ENCODE measurements around the gene CYTH1.

Gene CYTH1

DNA sequence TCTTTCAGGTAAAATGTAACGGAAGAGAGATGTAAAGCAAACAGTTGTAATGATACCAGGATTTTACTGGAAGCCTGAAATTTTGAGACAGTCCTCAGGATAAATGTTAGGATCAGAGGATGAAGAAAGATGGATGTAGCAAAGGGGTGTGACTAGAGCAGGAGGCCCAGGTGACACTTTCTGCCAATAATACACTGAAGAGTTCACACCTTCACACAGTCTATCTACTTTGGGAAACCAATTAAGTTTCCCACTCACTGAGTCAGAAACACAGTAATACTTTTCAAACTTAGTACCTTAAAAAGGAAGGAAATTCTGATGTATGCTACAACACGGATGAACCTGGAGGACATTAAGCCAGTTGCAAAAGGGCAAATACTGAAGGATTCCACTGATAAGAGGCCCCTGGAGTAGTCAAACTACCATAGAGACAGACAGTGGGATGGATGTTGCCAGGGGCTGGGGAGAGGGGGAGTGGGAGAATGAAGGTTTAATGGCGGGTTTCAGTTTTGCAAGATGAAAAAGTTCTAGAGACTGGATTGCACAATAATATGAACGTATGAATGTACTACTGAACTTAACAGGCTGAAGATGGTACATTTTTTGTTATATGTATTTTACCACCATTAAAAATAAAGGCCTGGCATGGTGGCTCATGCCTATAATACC is 62.3 kb downstream of the CYTH1 start:
- TF ChIP-seq, protein P1, sequence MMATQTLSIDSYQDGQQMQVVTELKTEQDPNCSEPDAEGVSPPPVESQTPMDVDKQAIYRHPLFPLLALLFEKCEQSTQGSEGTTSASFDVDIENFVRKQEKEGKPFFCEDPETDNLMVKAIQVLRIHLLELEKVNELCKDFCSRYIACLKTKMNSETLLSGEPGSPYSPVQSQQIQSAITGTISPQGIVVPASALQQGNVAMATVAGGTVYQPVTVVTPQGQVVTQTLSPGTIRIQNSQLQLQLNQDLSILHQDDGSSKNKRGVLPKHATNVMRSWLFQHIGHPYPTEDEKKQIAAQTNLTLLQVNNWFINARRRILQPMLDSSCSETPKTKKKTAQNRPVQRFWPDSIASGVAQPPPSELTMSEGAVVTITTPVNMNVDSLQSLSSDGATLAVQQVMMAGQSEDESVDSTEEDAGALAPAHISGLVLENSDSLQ (IDR thresholded peaks at IDR 0.05): no peak
- TF ChIP-seq NFRKB (IDR thresholded peaks at IDR 0.05): no peak
- no peak for TF ChIP-seq CTBP1 (IDR thresholded peaks at IDR 0.05; ENCODE audit: borderline replicate concordance)
- TF ChIP-seq FOXM1 (IDR thresholded peaks at IDR 0.05; ENCODE audit: borderline replicate concordance): no peak
- TF ChIP-seq SP1 (IDR thresholded peaks at IDR 0.05): no peak
- no peak for TF ChIP-seq FOXK2 (IDR thresholded peaks at IDR 0.05)
- TF ChIP-seq ARNT (IDR thresholded peaks at IDR 0.05): no peak
- TF ChIP-seq TARDBP (IDR thresholded peaks at IDR 0.05): no peak
- no peak for TF ChIP-seq SUZ12 (IDR thresholded peaks at IDR 0.05)
- no peak for TF ChIP-seq L3MBTL2 (conservative IDR thresholded peaks at IDR 0.05)
- no peak for TF ChIP-seq HDGF (IDR thresholded peaks at IDR 0.05; ENCODE audit: borderline replicate concordance)
- no peak for TF ChIP-seq FOXA1 (IDR thresholded peaks at IDR 0.05)
- no peak for TF ChIP-seq ZNF384 (IDR thresholded peaks at IDR 0.05)
- no peak for TF ChIP-seq LEF1 (IDR thresholded peaks at IDR 0.05; ENCODE audit: borderline replicate concordance)
- TF ChIP-seq BHLHE40 (IDR thresholded peaks at IDR 0.05; ENCODE audit: borderline replicate concordance): no peak
- no peak for TF ChIP-seq ELF4 (IDR thresholded peaks at IDR 0.05)
- no peak for DNase-seq (ENCODE audit: extremely low spot score)
- CTCF ChIA-PET: no interaction called here
- POLR2A ChIA-PET: no interaction called here

DNA sequence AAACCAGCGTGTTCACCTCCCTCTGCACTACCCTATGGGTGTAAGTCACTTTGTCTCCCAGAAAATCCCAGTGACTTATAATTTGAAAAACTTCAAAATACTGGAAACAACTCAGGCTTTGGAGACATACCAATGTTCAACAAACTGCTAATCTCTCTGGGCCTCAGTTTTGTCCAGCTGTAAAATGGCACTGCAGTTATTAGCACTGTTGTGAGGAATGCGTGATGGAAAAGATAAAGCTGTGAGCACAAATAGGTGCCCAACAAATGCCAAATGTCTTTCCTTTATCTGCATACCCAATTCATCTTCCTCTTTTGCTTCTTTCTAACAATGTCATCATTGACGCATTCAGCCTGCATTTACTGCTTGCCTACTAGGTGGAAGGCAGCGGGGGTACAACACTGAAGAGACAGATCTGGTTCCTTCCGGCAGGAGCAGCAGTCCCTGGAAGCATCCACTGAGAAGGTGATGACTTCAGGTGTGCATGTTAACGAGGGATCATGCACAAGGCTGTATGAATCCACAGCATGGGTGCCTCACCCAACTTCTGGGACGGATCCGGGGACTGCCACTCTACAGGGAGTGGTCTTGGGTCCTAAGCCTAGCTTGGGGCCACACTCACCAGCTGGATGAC is 63.4 kb downstream of the CYTH1 start:
- TF ChIP-seq L3MBTL2 (conservative IDR thresholded peaks at IDR 0.05) (no peak), LEF1 (IDR thresholded peaks at IDR 0.05; ENCODE audit: borderline replicate concordance) (no peak), FOXM1 (IDR thresholded peaks at IDR 0.05; ENCODE audit: borderline replicate concordance) (no peak), BHLHE40 (IDR thresholded peaks at IDR 0.05; ENCODE audit: borderline replicate concordance) (no peak), SUZ12 (IDR thresholded peaks at IDR 0.05) (no peak), SP1 (IDR thresholded peaks at IDR 0.05) (no peak)
- TF ChIP-seq, protein P1 (IDR thresholded peaks at IDR 0.05): no peak
- ChIA-PET CTCF (interaction anchor here (0.5 to 1.6 kb wide), 3 partner anchors 10 to 134 kb away, joined by 3 to 8 read pairs (median 3); no protein-coding TSS in a partner anchor), POLR2A (no interaction called here)
- DNase-seq (ENCODE audit: extremely low spot score): no peak

DNA sequence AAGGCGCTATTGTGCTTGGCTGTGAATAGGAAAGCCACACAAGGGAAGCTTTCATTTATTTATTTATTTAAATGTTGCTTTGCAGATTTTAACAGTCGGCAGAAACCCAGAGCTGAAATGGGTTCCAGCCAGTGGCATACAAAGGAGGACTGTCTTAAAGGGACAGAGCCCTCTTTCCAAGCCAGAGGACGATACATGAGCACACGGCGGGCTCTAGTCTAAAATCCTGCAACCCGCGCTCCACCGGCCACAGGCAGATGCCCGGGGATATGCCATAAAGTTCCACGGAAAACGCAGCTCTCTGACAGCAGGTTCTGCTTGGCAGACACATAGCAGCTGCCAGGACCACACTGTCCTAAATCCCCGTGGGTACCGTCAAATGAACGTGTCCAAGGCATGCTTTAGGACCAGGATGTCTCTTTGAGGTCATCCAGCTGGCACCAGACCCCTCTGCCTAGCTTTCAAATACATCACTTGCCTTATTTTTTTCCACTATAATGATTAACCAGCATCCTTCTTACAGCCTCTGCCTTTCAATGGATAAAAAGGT is 64.6 kb downstream of the CYTH1 start:
- DNase-seq (ENCODE audit: extremely low spot score): no peak
- CTCF ChIA-PET: interaction anchor here (0.6 to 1.6 kb wide), 2 partner anchors 9 to 17 kb away, joined by 5 to 8 read pairs; no protein-coding TSS in a partner anchor
- POLR2A ChIA-PET: no interaction called here
- no peak for TF ChIP-seq HDGF (IDR thresholded peaks at IDR 0.05; ENCODE audit: borderline replicate concordance)
- TF ChIP-seq TARDBP (IDR thresholded peaks at IDR 0.05): no peak
- no peak for TF ChIP-seq L3MBTL2 (conservative IDR thresholded peaks at IDR 0.05)
- no peak for TF ChIP-seq CTBP1 (IDR thresholded peaks at IDR 0.05; ENCODE audit: borderline replicate concordance)
- no peak for TF ChIP-seq ELF4 (IDR thresholded peaks at IDR 0.05)
- TF ChIP-seq FOXA1 (IDR thresholded peaks at IDR 0.05): no peak
- TF ChIP-seq NFRKB (IDR thresholded peaks at IDR 0.05): no peak
- no peak for TF ChIP-seq ZNF384 (IDR thresholded peaks at IDR 0.05)
- TF ChIP-seq ARNT (IDR thresholded peaks at IDR 0.05): no peak
- no peak for TF ChIP-seq BHLHE40 (IDR thresholded peaks at IDR 0.05; ENCODE audit: borderline replicate concordance)
- TF ChIP-seq SP1 (IDR thresholded peaks at IDR 0.05): no peak
- TF ChIP-seq FOXM1 (IDR thresholded peaks at IDR 0.05; ENCODE audit: borderline replicate concordance): no peak
- no peak for TF ChIP-seq LEF1 (IDR thresholded peaks at IDR 0.05; ENCODE audit: borderline replicate concordance)
- no peak for TF ChIP-seq SUZ12 (IDR thresholded peaks at IDR 0.05)
- no peak for TF ChIP-seq FOXK2 (IDR thresholded peaks at IDR 0.05)
- TF ChIP-seq, protein P1 (IDR thresholded peaks at IDR 0.05): no peak

DNA sequence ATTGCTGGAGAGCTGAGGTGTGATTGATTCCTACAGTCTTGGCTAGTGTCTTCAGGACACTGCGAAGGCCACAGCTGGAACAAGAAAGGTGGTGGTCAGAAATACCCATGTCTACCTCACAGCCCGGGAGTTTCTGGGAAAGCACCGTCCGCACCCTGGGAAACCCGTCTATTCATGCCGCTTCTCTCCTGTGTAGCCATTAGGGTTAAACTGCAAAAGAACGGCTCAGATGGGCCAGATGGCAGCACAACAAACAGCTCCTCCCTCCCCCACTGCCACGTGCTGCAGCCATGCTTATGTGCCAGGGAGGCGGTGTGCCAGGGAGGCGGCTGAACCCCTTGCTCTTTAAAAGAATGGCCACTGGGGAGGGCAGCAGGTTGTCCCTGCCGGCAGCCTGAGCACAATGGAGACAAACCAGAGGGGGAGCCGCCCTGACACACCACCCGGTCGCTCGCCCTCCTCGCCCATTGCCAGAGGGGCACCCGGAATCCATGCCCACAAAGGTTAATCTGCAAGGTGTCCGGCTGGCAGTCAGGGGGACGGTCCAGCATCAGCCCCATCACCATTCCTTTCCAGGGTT is 65.2 kb downstream of the CYTH1 start:
- POLR2A ChIA-PET: no interaction called here
- TF ChIP-seq SP1 (IDR thresholded peaks at IDR 0.05): no peak
- TF ChIP-seq TARDBP (IDR thresholded peaks at IDR 0.05): no peak
- no peak for TF ChIP-seq SUZ12 (IDR thresholded peaks at IDR 0.05)
- no peak for DNase-seq (ENCODE audit: extremely low spot score)
- CTCF ChIA-PET: interaction anchor here (0.6 to 1.6 kb wide), 2 partner anchors 8 to 17 kb away, joined by 5 to 8 read pairs; no protein-coding TSS in a partner anchor

DNA sequence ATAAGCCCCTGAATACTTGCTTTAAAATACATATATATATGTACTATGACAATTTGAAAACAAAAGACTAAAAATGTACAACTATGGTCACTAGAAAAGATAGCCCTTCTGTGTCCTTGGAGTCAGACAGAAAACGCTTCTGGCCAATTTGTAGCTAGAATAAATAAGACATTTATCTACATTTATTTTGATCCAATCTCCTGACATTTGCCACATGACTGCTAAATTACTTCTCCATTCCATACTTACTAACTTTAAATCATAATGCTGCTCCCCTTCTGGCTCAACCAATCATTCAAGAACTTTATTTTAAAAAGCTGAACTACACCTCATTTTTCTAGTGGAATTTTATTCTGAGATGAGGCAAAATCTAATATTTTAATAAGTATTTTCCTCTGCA is 65.8 kb downstream of the CYTH1 start:
- DNase-seq (ENCODE audit: extremely low spot score): no peak
- POLR2A ChIA-PET: no interaction called here
- TF ChIP-seq HDGF (IDR thresholded peaks at IDR 0.05; ENCODE audit: borderline replicate concordance): no peak
- CTCF ChIA-PET: interaction anchor here (1.1 kb wide), 1 partner anchor 10 kb away, joined by 8 read pairs; no protein-coding TSS in a partner anchor

DNA sequence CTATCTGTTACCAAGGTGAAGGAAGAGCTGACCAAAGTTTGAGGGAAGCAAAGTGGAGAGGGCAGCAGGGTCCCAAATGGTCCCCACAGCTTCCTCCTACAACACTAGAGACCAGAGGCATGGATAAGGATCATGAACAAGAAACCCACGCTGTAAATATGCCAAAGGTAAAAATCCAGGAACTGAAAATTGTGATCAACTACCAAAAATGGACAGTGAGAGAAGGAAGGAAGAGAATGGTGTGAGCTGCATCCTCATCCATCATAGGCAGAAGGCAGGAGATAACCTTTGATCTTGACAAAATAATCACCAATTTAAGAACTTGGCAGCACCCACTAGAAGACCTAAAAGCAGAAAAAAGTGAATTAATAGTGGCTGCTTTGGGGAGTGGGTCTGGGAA is 66.2 kb downstream of the CYTH1 start:
- ChIA-PET POLR2A (no interaction called here), CTCF (interaction anchor here (1.1 kb wide), 1 partner anchor 10 kb away, joined by 8 read pairs; no protein-coding TSS in a partner anchor)
- TF ChIP-seq FOXM1 (IDR thresholded peaks at IDR 0.05; ENCODE audit: borderline replicate concordance) (no peak), ARNT (IDR thresholded peaks at IDR 0.05) (no peak), SUZ12 (IDR thresholded peaks at IDR 0.05) (no peak), NFRKB (IDR thresholded peaks at IDR 0.05) (no peak), BHLHE40 (IDR thresholded peaks at IDR 0.05; ENCODE audit: borderline replicate concordance) (no peak), SP1 (IDR thresholded peaks at IDR 0.05) (no peak), ELF4 (IDR thresholded peaks at IDR 0.05) (no peak), CTBP1 (IDR thresholded peaks at IDR 0.05; ENCODE audit: borderline replicate concordance) (no peak), TARDBP (IDR thresholded peaks at IDR 0.05) (no peak), FOXK2 (IDR thresholded peaks at IDR 0.05) (no peak), ZNF384 (IDR thresholded peaks at IDR 0.05) (no peak), HDGF (IDR thresholded peaks at IDR 0.05; ENCODE audit: borderline replicate concordance) (no peak), FOXA1 (IDR thresholded peaks at IDR 0.05) (no peak), LEF1 (IDR thresholded peaks at IDR 0.05; ENCODE audit: borderline replicate concordance) (no peak)
- TF ChIP-seq, protein P1 (IDR thresholded peaks at IDR 0.05): no peak
- DNase-seq (ENCODE audit: extremely low spot score): no peak

All from HEK293T (cell line).